Measurements from ENCODE around the gene APBA1.

APBA1 gene

DNA sequence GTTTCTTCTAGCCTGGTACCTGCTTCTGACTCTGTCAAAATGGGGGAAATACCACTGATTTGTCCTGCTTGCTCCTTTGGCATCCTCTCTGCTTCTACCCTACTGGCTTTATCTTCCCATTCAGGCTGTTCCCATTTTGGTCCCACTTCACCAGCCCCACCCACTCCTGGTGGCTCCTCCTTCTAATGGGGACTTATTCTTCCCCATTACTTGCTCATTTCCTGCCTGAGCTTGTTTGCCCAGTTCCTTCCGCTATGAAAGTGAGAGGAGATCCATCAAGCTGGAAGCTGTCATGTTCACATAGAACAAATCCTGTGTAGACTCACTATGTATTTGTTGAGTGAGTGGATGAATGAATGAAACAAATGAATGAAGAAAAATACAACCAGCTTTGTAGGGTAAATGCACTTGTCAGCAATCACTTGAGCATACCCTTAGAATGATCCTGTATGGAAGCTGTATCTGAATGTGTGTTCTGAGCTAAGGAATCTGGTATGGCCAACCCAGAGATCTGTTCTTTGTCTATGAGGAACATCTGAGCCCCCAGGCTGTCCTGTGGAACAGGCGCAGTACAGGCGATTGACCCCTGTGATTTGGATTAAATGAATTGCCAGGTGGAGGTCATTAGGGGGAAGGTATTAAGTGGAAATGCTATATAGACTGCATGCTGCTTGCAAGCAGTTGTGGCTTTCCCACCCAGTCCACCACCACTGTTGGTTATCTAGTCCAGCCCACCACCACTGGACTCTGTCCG is 89.5 kb downstream of the APBA1 start:
- Histone ChIP-seq H3K27me3 (ENCODE audit: insufficient read depth, poor library complexity, severe bottlenecking) (no peaks in the 10 kb centered on the region), H3K27ac (replicated peaks) (no peak overlapping the region), H3K4me3 (replicated peaks; ENCODE audit: insufficient read depth, low read length) (no peak overlapping the region)
- TF ChIP-seq, protein P1, sequence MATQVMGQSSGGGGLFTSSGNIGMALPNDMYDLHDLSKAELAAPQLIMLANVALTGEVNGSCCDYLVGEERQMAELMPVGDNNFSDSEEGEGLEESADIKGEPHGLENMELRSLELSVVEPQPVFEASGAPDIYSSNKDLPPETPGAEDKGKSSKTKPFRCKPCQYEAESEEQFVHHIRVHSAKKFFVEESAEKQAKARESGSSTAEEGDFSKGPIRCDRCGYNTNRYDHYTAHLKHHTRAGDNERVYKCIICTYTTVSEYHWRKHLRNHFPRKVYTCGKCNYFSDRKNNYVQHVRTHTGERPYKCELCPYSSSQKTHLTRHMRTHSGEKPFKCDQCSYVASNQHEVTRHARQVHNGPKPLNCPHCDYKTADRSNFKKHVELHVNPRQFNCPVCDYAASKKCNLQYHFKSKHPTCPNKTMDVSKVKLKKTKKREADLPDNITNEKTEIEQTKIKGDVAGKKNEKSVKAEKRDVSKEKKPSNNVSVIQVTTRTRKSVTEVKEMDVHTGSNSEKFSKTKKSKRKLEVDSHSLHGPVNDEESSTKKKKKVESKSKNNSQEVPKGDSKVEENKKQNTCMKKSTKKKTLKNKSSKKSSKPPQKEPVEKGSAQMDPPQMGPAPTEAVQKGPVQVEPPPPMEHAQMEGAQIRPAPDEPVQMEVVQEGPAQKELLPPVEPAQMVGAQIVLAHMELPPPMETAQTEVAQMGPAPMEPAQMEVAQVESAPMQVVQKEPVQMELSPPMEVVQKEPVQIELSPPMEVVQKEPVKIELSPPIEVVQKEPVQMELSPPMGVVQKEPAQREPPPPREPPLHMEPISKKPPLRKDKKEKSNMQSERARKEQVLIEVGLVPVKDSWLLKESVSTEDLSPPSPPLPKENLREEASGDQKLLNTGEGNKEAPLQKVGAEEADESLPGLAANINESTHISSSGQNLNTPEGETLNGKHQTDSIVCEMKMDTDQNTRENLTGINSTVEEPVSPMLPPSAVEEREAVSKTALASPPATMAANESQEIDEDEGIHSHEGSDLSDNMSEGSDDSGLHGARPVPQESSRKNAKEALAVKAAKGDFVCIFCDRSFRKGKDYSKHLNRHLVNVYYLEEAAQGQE (IDR thresholded peaks at IDR 0.05; ENCODE audit: insufficient replicate concordance, low read depth), result no peak
- TF ChIP-seq POLR2AphosphoS5 (IDR thresholded peaks at IDR 0.05; ENCODE audit: low read depth) (no peak), GABPA (IDR thresholded peaks at IDR 0.05; ENCODE audit: low read depth) (no peak), SPI1 (IDR thresholded peaks at IDR 0.05; ENCODE audit: borderline replicate concordance, low read depth) (no peak)
- TF ChIP-seq, protein P2, sequence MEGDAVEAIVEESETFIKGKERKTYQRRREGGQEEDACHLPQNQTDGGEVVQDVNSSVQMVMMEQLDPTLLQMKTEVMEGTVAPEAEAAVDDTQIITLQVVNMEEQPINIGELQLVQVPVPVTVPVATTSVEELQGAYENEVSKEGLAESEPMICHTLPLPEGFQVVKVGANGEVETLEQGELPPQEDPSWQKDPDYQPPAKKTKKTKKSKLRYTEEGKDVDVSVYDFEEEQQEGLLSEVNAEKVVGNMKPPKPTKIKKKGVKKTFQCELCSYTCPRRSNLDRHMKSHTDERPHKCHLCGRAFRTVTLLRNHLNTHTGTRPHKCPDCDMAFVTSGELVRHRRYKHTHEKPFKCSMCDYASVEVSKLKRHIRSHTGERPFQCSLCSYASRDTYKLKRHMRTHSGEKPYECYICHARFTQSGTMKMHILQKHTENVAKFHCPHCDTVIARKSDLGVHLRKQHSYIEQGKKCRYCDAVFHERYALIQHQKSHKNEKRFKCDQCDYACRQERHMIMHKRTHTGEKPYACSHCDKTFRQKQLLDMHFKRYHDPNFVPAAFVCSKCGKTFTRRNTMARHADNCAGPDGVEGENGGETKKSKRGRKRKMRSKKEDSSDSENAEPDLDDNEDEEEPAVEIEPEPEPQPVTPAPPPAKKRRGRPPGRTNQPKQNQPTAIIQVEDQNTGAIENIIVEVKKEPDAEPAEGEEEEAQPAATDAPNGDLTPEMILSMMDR (IDR thresholded peaks at IDR 0.05; ENCODE audit: insufficient read depth, low read length), result no peak
- no peak for DNase-seq (ENCODE audit: low read depth in 1 of 2, low spot score in 1 of 2)

DNA sequence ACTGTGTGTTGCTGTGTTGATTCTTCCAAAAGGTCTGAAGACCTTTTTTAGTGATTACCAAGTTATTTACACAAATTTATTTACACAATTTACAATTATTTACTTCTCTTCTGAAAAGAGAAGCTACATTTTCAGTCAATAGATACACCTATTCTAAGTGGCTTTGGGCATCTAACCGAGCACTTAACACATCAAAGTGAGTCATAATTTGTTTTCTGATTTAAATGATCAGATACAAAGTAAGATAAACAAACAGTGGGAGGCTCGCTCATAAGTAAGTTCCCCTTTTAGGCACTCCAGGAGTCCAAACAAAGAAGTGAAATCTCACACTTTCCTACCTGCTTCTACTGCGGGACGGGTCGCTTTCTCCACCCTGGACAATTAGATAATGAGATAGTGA is 90.2 kb downstream of the APBA1 start:
- Histone ChIP-seq H3K27ac (replicated peaks) (no peak overlapping the region), H3K4me3 (replicated peaks; ENCODE audit: insufficient read depth, low read length) (no peak overlapping the region), H3K27me3 (ENCODE audit: insufficient read depth, poor library complexity, severe bottlenecking) (no peaks in the 10 kb centered on the region)
- DNase-seq (ENCODE audit: low read depth in 1 of 2, low spot score in 1 of 2), result no peak
- TF ChIP-seq, protein P1 (IDR thresholded peaks at IDR 0.05; ENCODE audit: insufficient replicate concordance, low read depth), result no peak
- TF ChIP-seq GABPA (IDR thresholded peaks at IDR 0.05; ENCODE audit: low read depth) (no peak), POLR2AphosphoS5 (IDR thresholded peaks at IDR 0.05; ENCODE audit: low read depth) (no peak), SPI1 (IDR thresholded peaks at IDR 0.05; ENCODE audit: borderline replicate concordance, low read depth) (no peak)
- TF ChIP-seq, protein P2 (IDR thresholded peaks at IDR 0.05; ENCODE audit: insufficient read depth, low read length), result no peak

DNA sequence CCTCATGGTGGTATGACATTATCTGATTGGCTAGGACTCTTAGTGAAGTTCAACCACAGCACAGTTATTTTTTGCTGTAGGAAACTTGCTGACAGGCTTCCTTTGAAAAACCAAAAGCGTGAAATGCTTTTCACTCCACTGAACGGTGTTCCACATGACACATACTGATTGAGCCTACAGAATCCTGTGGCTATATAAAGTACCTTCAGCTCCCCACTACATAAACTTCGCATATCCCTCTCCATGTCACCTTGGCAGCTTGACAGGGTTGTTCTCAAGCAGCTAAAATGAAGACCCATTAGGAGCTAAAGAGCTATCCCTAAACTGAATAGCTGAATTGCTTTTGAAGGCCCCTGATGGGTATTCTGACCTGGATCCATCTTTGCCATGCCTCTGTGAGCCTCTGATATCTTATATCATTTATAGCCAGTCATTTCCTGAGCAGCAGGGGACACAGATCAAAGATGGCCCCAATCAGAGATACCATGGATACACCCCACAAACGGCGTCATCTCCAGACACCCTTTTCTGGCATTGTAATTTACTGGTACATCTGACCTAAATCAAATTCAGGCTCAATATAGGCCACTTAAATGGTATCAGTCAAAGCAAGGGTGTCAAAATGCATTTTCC is 91.5 kb downstream of the APBA1 start:
- Histone ChIP-seq H3K27ac (replicated peaks) (no peak overlapping the region), H3K27me3 (ENCODE audit: insufficient read depth, poor library complexity, severe bottlenecking) (no peaks in the 10 kb centered on the region), H3K4me3 (replicated peaks; ENCODE audit: insufficient read depth, low read length) (no peak overlapping the region)
- TF ChIP-seq POLR2AphosphoS5 (IDR thresholded peaks at IDR 0.05; ENCODE audit: low read depth), result no peak
- no peak for TF ChIP-seq GABPA (IDR thresholded peaks at IDR 0.05; ENCODE audit: low read depth)
- no peak for TF ChIP-seq SPI1 (IDR thresholded peaks at IDR 0.05; ENCODE audit: borderline replicate concordance, low read depth)
- TF ChIP-seq, protein P2 (IDR thresholded peaks at IDR 0.05; ENCODE audit: insufficient read depth, low read length), result no peak
- TF ChIP-seq, protein P1 (IDR thresholded peaks at IDR 0.05; ENCODE audit: insufficient replicate concordance, low read depth), result no peak
- no peak for DNase-seq (ENCODE audit: low read depth in 1 of 2, low spot score in 1 of 2)
